GM13976 (cell line): ENCODE results near the gene EIF5A2.

Experiments used
- DNase-seq: peaks from one replicate; pipeline ENCODE4 v3.0.0; 2012; ENCODE audit warnings: low spot score
- in situ Hi-C: fragments of 300-500 bp; cut with MboI; formaldehyde crosslinking; loops from one replicate; pipeline ENCODE4 v1.12.0; 2022; ENCODE audit warnings: low sequenced_read_pairs, mixed read lengths, inconsistent platforms; ENCODE audit not compliant: unreplicated experiment
- TF ChIP-seq, protein P1 (sequence below): IDR thresholded peaks from 2 replicates; pipeline ENCODE4 v1.5.1; 2012; ENCODE audit warnings: borderline replicate concordance, mild to moderate bottlenecking; ENCODE audit not compliant: insufficient read depth; ENCODE audit errors: extremely low read depth, missing control alignments, control extremely low read depth

EIF5A2 gene

DNA sequence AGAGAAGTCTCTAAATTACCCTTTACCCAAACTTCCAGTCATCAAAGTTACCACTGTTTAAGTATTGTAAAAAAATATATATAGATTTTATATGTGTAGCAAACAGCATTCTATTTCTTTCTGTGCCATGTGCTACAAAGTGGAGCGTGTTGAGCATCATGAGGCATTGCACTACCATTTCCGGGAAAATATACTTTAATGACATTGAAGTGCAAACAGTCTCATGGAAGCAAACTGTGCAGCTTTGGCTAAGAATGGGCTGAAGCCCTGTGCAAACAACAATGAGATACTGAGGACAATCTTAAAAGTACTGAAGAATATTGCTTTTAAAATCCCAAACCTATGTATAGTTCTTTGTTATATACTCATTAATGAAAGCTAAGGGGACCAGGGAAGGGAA is 31.9 kb downstream of the EIF5A2 start:
- in situ Hi-C loops, result no loop called here
- TF ChIP-seq, protein P1, sequence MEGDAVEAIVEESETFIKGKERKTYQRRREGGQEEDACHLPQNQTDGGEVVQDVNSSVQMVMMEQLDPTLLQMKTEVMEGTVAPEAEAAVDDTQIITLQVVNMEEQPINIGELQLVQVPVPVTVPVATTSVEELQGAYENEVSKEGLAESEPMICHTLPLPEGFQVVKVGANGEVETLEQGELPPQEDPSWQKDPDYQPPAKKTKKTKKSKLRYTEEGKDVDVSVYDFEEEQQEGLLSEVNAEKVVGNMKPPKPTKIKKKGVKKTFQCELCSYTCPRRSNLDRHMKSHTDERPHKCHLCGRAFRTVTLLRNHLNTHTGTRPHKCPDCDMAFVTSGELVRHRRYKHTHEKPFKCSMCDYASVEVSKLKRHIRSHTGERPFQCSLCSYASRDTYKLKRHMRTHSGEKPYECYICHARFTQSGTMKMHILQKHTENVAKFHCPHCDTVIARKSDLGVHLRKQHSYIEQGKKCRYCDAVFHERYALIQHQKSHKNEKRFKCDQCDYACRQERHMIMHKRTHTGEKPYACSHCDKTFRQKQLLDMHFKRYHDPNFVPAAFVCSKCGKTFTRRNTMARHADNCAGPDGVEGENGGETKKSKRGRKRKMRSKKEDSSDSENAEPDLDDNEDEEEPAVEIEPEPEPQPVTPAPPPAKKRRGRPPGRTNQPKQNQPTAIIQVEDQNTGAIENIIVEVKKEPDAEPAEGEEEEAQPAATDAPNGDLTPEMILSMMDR, result no peak
- no peak for DNase-seq

DNA sequence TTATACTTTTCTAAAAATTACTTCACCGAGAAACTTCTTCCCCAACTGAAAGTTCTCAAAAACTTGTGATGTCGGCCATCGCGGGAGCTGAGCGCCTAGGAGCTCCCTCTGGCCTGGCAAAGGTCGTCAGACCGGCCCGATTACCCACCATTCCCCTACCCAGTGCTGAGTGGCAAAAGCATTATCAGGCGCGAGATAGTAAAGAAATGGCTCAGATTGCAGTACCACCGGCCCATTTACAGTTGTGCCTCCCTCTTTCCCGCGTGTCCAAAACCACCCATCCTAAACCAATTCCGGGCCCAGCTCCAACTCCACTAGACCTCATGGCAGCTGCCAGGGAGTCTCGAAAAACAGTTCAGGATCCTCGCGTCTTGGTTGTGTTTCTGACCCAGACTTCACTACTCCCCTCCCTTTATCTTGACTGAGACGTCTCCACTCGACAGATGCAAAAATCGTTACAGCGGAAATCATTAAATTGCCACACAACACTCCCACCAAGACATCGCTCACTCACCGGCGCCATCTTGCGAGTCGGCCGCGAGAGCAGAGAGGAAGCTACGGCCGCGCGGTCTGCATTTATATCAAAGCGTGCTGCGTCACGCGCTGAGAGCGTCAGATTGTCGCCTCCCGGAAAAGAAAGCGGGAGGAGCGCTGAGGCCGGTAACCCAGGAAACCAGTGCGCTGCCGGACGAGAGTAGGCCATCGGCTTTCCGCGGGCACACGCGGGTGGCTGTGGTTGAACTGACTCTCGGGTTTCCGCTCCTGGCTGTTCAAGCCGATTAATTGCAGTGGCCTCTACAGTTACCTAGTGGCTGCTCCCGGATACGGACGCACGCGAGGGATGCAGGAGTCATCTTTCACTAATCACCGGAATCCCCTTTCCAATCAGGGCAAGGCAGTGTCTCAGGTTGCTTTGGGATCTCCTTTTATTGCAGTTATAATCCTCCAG is 38.5 kb downstream of the EIF5A2 start, which contains the start of gene RPL22L1:
Gene RPL22L1, minus strand, starts transcription at position 551 of the 949 bp plus-strand sequence. Its CDS starts 28 bp downstream, at position 523.
- in situ Hi-C loops, result no loop called here
- TF ChIP-seq, protein P1, result no peak
- peak; percentile 92 for DNase-seq

DNA sequence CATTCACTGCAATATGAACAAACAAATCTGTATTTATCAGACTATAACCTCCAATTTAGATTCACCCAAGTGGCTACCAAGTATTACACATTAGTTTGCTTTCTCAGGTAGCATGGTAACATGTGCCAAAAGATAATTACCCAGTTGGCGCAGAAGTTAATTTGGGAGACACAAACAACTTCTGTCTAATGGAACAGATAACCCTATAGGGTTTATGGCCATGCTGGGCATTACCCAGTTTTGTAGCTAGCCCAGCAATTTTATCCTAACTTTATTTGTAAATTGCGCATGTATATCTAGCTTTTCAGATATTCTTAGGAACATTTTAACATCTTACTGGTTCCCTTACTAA is 39.2 kb downstream of the EIF5A2 start:
- in situ Hi-C loops, result no loop called here
- TF ChIP-seq, protein P1, result no peak

DNA sequence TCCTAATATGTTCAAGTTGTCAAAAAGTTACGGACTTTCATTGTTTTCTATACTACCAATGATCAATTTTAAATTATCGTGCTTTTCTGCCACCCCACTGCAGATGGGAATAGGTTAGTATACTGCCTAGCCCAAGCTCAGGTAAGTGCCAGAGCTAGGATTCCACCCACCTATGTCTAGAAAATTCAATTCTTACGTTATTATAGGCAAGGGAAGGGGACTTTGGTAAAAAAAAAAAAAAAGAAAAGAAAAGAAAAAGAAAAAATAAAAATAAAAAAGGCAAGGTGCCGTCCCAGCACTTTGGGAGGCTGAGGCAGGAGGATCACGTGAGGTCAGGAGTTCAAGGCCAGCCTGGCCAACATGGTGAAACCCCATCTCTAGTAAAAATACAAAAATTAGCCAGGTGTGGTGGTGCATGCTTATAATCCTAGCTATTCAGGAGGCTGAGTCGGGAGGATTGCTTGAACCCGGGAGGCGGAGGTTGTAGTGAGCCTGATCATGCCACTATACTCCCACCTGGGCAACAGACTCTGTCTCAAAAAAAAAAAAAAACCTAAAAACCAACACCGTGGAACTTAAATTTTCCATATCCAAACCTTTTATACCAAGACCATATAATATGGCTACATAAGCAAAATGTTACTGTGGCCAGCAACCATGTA is 39.7 kb downstream of the EIF5A2 start:
- DNase-seq, result no peak
- in situ Hi-C loops, result no loop called here
- TF ChIP-seq, protein P1, result no peak

More for the DNA sequence above, 39.2 kb downstream of the EIF5A2 start:
- no peak for DNase-seq

DNA sequence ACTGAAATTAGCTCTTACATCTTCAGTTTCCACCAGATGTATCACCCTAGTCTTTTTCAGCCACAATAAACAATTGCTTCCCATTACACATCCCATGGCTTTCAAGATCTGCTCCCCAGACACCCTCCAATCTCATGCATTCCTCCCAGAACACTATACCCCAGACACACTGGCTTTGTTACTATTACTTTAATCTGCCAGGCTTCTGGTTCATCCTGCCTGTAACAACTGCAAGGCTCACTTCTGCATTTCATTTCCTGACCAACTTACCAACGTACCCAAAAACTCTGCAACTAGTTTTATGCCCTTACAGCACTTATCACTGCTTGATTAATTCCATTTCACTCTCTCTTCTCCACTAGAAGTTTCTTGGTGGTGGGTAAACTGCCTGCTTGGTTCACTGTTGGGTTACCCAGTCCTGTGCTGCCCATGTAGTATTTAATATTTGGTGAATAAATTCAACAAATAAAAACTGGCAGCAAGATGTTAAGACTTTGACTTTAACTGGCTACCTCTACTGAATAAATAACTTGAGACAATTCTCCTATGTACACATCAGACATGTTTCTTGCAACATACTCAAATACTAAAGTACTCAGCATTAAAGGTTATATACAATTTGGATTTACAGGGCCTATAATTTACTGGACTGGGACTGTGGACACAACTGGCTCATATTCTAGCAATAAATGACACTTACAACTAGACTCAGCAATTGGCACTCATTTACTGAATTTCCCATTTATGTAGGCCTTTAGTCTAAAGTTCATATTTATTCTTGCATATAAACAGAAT is 41.1 kb downstream of the EIF5A2 start:
- in situ Hi-C loops, result no loop called here
- TF ChIP-seq, protein P1, result no peak
- no peak for DNase-seq

DNA sequence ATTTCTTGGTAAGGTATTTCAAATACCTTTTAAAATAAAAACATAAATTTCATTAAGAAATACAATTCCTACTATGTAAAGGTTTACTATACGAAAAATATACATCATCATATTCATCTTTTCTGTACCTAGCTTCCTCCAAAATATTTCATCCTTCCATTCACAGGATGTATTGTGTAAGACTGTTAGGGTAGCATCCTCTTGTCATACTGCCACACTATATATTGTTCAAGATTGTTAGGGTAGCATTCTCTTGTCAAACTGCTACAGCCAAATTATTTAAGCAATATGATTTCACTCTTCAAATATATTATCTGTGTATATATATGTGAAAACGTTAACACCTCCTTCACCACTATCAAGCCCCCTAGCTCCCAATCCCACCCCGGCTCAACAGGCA is 41.9 kb downstream of the EIF5A2 start:
- in situ Hi-C loops, result no loop called here
- no peak for DNase-seq
- TF ChIP-seq, protein P1, result no peak
